ENCODE data around the gene BTF3.
"Not testable (repeated sequence)": the region's sequence is repeated elsewhere in the genome, so short reads cannot be mapped to it uniquely, and the experiment has no call there.

The BTF3 gene

DNA sequence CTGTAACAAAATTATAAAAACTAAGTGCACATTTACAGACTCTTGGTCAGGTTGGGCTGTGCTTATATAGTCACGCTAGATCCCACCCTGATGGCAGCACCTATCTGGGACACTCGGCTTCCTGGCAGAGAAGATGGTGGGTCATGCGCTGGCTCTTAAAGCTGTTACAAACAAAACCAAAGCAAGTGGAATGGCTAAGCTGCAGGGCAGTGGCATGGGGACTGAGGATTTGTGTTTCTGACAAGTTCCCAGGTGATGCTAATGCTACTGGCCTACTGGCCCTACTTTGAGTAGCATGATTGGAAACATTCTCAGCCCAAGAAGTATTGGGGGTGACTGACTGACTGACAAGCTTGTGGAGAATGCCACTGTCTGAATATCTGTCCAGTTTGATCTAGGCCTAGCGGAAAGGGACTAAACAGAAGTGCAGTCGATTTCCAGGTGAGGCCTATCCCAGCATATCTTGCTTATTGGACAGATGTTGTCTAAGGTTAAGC is 8.3 kb downstream of the BTF3 start:
- H3K4me3 ChIP-seq (replicated peaks; ENCODE audit: low read depth, low read length) = no peak overlapping the region
- no peak for DNase-seq (ENCODE audit: low read depth)
- TF ChIP-seq, protein P1, sequence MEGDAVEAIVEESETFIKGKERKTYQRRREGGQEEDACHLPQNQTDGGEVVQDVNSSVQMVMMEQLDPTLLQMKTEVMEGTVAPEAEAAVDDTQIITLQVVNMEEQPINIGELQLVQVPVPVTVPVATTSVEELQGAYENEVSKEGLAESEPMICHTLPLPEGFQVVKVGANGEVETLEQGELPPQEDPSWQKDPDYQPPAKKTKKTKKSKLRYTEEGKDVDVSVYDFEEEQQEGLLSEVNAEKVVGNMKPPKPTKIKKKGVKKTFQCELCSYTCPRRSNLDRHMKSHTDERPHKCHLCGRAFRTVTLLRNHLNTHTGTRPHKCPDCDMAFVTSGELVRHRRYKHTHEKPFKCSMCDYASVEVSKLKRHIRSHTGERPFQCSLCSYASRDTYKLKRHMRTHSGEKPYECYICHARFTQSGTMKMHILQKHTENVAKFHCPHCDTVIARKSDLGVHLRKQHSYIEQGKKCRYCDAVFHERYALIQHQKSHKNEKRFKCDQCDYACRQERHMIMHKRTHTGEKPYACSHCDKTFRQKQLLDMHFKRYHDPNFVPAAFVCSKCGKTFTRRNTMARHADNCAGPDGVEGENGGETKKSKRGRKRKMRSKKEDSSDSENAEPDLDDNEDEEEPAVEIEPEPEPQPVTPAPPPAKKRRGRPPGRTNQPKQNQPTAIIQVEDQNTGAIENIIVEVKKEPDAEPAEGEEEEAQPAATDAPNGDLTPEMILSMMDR (IDR thresholded peaks at IDR 0.05; ENCODE audit: low read length, missing control alignments) = no peak

DNA sequence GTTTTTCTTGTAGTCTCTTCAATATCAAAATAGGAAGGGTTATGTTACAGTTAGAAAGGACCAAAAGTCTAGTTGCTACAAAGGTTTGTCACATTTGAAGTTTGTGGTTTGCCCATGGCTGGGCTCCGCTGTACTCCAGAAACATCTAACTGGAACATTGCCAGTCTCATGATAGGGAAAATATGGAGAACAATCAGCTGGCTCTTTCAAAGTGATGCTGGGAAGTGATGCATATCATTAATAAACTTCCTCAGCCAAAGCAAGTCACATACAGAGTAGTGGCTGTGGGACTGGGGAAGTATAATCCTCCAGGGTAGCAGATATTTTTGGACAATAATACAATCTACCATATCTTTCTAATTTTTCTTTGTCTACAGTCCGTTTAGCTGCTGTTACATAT is 8.8 kb downstream of the BTF3 start:
- TF ChIP-seq, protein P1 (IDR thresholded peaks at IDR 0.05; ENCODE audit: low read length, missing control alignments) = no peak
- no peak overlapping the region for H3K4me3 ChIP-seq (replicated peaks; ENCODE audit: low read depth, low read length)
- peak; percentile 55 for DNase-seq (ENCODE audit: low read depth)

DNA sequence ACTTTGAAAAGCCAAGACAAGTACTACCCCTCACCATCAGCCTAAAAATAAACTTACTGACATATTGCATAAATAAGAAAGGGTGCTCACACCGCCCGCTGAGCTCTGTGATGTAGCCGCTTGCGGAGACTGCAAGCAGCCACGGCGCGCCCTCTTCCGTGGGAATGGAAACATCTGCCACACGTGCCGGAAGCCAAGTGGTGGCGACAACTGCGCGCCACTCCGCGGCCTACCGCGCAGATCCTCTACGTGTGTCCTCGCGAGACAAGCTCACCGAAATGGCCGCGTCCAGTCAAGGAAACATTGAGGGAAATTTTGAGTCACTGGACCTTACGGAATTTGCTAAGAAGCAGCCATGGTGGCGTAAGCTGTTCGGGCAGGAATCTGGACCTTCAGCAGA is 10.3 kb downstream of the BTF3 start:
- not testable (repeated sequence) for DNase-seq (ENCODE audit: low read depth); H3K4me3 ChIP-seq (replicated peaks; ENCODE audit: low read depth, low read length)

DNA sequence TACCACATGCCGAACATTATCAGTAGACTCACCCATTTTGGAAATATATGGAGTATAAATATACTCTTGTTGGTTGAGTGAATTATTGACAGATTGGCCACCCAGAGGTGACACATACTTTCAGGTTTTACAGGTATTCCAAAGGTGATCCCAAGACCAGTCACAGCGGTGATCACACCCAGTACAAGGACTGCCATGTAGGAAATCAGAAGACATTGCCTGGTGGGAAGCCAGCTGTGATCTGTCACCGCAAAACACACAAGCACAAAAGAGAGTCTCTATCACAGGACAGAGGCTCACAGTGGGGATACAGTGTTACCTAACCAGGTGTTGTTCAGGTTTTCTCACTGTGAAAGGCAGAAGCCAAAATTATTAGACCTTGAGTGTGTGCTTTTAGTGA is 15.8 kb downstream of the BTF3 start:
- DNase-seq (ENCODE audit: low read depth) = no peak
- H3K4me3 ChIP-seq (replicated peaks; ENCODE audit: low read depth, low read length) = no peak overlapping the region
- TF ChIP-seq, protein P1 (IDR thresholded peaks at IDR 0.05; ENCODE audit: low read length, missing control alignments) = no peak

DNA sequence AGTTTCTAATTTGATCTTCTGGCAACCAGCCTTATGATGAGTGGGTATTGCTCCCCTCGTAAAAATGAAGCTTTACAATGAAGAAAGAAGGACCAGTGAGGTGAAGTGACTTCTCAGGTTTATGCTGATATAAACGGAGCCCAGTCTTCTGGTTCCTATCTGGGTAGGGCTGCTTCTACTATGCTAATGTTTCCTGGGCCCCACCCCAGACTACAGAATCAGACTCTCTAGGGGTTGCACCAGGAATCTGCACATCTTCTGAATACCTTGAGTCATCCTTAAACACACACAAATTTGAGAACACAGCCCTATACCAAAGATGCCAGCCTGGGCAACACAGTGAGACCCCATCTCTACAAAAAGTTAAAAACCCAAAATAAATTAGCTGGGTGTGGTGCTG is 16.2 kb downstream of the BTF3 start:
- H3K4me3 ChIP-seq (replicated peaks; ENCODE audit: low read depth, low read length) = no peak overlapping the region
- no peak for DNase-seq (ENCODE audit: low read depth)
- TF ChIP-seq, protein P1 (IDR thresholded peaks at IDR 0.05; ENCODE audit: low read length, missing control alignments) = no peak

DNA sequence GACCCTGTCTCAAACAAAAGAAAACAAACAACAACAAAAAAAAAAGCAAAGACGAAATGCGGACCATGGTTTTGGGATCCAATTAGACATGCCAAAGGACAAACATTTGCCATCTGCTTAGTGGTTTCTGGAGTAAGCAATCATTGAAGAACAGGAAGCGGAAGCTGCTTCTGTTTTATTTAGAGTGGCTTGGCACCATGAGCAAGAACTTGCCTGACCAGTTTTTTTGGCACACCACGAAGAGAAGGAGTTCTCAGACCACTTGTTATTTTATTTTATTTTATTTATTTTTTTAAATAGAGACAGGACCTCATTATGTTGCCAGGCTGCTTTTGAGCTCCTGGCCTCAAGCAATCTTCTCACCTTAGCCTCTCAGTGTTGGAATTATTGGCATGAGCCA is 17.0 kb downstream of the BTF3 start:
- DNase-seq (ENCODE audit: low read depth) = no peak
- TF ChIP-seq, protein P1 (IDR thresholded peaks at IDR 0.05; ENCODE audit: low read length, missing control alignments) = no peak
- H3K4me3 ChIP-seq (replicated peaks; ENCODE audit: low read depth, low read length) = no peak overlapping the region

DNA sequence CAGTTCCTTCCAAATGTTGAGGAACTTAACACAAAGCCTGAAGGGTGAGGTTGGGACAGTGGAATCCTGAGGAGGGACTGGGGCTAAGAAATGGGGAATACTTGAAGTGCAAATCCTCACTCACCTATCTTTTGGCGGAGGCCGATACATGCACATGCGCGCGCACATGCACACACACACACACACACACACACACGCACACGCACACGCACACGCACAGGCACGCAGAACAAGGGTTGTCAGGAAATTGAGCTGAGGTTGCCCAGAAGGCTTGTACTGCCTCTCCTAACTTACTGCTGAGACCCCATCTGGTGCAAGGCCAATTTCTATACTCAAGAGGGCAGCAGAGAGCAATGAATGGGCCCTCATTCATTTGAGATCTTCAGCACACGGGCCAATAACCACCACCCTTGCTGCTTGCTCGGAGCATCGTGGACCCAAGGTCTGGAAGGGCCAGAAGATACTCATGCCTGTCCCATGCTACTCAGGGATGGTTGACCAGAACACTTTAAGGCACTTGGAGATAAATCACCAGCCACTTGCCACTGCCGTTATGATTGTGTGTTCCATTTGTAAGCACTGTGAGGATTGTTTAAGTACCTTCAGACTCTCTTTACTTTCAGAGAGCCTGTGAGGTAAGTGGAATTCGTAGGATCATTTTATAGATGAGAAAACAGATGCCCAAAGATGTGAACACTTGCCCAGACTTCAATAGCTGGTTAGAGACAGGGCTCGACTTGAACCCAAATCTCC is 21.5 kb downstream of the BTF3 start:
- H3K4me3 ChIP-seq (replicated peaks; ENCODE audit: low read depth, low read length) = no peak overlapping the region
- TF ChIP-seq, protein P1 (IDR thresholded peaks at IDR 0.05; ENCODE audit: low read length, missing control alignments) = peak; percentile 91
- DNase-seq (ENCODE audit: low read depth) = peak; percentile 89

Measured in fibroblast of pulmonary artery (primary cell).